ENCODE results near the gene ILDR1.
A peak's percentile ranks its signal among the peaks of the same experiment; 100 is the strongest.

ILDR1 gene

GRCh38 chr3:122019493-122019892 lies 2.6 kb downstream of the ILDR1 start:
- DNase-seq (ENCODE audit: low spot score) = no peak

- DNase-seq (ENCODE audit: low spot score) = no peak
These were observed 7.3 kb downstream of the ILDR1 start for GRCh38 chr3:122014741-122015140.

GRCh38 chr3:122013448-122013925 lies 8.6 kb downstream of the ILDR1 start:
- DNase-seq (ENCODE audit: low spot score) = no peak

DNA sequence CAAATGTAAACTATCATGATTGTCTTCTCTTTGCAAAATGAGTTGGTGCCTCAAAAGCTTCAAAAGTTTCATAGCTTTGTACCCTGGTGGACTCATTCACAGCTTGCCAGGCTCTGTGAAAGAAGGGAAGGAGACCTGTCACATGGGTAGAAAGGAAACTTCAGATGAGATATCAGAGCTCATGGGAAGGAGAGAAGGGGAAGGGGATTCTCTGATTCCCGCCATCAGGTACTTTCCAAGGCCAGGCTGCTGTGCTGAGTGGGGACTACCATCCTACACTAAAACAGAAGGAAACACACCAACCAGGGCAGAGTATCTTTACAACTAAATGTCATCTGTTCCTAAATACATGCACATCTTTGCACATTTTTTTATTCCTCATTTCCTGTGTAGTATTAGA lies 9.2 kb downstream of the ILDR1 start:
- no peak for DNase-seq (ENCODE audit: low spot score)

DNA sequence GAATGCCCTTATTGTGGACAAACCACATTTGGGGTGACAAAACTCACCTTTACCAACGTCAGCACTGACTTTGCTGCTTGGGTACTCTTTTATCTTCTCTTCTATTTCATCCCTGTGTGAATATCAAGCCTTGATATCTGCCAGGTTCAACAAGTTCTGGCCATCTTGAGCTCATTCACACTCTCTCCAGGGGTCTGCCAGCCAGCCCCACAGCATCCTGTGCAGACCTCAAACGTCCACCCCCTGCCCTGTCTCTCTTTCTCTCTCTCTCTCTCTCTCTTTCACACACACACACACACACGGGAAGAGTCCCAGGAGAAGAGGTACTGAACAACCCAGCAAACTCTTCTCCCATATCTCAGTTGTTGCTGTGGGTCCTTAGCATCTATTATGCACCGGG lies 10.7 kb downstream of the ILDR1 start:
- no peak for DNase-seq (ENCODE audit: low spot score)

GRCh38 chr3:122010506-122010905 lies 11.5 kb downstream of the ILDR1 start:
- DNase-seq (ENCODE audit: low spot score) = no peak

DNA sequence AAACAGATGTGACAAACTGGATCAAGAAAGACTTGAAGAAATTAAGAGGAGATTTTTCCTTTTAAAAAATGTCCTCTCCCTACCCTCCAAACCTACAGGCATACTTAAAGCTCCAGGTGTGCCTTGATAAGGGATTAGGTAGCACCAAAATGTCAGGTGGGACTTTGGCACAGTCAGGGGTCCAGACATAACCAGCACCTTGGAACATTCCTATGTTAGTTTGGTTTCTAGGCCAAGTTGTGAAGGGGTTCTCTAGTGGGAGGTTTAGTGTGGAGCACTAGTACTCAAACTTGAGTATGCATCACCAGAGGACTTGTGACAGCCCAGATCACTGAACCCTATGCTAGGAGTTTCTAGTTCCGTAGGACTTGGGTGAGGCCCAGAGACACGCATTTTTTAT lies 13.9 kb downstream of the ILDR1 start:
- DNase-seq (ENCODE audit: low spot score) = no peak

GRCh38 chr3:122006267-122006666 lies 15.8 kb downstream of the ILDR1 start:
- DNase-seq (ENCODE audit: low spot score) = no peak

DNA sequence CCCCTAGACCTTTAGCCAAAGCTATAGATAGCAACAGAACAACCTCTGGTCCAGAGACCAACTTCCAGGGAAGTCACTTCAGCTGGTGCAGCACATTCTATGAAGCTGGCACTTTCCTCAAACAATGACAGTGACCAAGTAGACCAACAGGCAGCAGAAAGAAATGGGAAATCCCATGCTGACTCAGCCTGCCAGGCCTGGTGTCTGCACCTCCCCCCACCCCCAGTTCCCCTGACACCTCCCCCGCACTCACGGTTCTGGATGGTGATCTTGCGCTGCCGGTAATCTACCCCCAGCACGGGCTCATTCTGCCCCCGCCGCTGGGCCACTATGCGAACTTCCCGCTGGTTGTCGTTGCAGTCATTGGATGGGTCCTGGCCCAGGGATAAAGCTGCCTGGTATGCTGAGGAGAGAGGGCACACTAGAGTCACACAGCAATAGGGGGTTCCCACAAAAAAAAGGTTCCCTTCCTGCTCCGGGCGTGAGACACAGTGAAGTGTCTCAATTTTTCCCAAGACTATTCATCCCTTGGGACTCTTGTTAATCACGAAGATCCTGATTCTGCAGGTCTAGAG lies 17.0 kb downstream of the ILDR1 start:
- no peak for DNase-seq (ENCODE audit: low spot score)

DNA sequence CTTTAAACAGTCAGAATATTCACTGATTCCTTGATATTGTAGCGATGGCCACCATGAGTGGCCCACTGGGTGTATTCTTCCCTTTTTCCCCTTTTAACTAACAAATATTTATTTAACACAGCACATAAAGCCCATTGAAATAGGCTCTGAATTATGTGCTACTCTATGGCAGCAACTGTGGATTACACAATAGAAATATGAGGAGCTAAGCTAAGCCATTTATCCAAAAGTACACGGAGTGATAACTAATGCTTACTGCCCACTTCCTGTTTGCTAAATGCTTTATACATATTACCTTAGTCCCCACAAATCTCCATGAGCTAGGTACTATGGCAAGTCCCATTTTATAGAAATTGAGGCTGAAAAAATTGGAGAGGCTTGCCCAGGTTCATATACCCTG lies 17.9 kb downstream of the ILDR1 start:
- no peak for DNase-seq (ENCODE audit: low spot score)

DNA sequence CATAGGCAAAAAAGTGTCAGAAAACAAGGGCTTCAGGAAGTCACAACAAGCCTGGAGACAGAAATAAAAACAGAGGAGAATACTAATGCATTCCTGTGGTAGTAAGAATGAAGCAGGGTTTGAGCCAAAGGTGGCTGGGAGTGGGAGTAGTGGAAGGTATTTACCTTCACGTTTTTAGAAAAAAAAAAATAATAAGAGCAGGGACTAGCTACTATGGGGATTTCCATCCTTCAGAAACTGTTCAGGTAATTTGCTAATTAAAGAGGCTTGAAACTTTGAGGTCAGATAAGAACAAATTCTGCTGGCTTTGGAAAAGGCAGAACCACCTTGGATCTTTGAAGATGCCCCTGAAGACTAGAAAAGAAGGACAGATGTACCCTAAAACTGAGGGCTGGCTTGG lies 18.4 kb downstream of the ILDR1 start:
- DNase-seq (ENCODE audit: low spot score) = no peak

DNA sequence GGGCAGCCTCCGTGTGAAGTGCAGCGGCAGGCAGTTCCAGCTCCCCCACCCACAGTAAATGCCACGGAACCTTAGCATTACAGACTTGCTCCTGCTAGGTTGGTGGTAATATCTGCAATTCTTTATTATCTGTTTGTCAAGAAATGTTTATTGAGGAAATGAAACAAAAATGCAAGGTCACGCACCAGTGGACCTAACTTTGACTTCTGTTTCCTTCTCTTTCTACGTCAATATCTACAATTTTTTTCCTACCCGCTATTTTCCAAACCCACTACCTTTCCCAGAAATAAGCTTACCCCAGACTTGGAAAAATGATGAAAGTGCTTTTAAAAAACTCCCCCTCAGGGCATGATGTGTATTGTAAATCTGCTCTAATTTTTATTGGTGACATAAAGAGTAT lies 18.9 kb downstream of the ILDR1 start:
- DNase-seq (ENCODE audit: low spot score) = no peak

DNA sequence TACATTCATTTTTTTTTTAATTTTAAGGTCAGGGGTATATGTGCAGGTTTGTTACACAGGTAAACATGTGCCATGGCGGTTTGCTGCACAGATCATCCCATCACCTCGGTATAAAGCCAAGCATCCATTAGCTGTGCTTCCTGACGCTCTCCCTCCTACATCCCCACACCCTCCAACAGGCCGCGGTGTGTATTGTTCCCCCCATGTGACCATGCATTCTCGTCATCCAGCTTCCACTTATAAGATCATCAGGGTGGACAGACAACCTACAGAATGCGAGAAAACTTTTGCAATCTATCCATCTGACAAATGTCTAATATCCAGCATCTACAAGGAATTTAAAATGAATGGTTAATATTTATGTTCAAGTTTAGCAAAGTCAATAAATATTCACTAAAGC lies 19.4 kb downstream of the ILDR1 start:
- DNase-seq (ENCODE audit: low spot score) = no peak

DNA sequence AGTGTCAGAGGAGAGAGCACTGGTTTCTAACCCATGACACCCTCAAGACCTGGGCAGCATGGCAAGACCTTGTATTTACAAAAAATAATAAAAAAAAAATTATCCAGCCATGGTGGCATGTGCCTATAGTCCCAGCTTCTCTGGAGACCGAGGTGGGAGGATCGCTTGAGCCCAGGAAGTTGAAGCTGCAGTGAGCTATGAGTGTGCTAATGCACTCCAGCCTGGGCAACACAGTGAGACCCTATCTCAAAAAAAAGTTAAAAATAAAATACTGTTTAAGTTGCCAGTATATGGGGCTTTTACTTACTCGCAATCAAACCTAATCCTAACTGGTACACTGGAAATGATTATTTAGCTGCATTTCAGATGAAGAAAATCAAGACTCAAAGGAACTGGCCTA lies 20.2 kb downstream of the ILDR1 start:
- DNase-seq (ENCODE audit: low spot score) = no peak

- DNase-seq (ENCODE audit: low spot score) = peak; percentile 6
These were observed 21.0 kb downstream of the ILDR1 start for GRCh38 chr3:122000936-122001605.

GRCh38 chr3:121999931-122000330 lies 22.1 kb downstream of the ILDR1 start:
- DNase-seq (ENCODE audit: low spot score) = no peak

- DNase-seq (ENCODE audit: low spot score) = no peak
These were observed 23.2 kb downstream of the ILDR1 start for GRCh38 chr3:121998611-121999473.

DNA sequence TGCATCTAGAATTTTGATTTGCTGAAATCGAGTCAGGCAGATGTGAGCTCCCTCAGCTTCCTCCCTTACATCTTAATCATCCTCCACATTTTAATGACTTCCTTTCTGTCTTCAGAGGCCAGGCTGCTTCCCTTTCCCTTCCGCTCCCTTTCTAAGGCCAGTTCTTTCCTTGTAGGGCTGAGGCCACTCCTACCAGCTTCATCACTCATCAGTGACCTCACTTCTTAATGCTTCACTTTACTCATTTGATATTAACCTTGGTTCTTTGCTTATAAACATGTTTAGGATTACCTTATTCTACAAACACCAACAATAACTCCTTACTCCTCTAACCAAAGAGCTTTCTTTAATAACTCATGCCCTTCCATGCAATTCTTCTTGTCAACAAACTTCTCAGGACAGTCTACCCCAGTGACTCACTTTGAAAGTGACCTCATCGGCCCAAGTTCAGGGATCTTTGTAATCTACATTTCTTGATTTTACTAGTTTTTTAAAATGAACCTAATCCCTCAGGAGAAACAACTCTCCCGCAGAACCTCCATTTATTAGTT lies 23.9 kb downstream of the ILDR1 start:
- DNase-seq (ENCODE audit: low spot score) = no peak

GRCh38 chr3:121997372-121997771 lies 24.7 kb downstream of the ILDR1 start:
- DNase-seq (ENCODE audit: low spot score) = no peak

DNA sequence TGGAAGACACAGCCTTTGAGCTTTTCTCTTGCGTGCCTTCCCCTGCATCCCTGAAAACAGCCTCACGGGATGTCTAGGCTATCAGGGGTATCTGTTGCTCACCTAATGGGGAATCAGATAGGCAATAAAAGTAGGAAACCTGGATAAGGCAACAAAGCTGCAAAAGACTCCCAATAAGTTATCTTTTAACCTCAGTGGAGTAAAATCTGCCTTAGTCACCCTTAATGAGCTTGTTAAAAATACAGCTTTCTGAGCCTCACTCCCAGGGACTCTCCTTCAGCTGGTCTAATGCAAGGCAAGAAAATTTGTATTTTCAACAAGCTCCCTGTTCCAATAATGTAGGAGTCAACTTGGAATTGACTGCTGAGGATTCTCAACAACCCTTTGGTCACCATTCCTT lies 25.6 kb downstream of the ILDR1 start:
- DNase-seq (ENCODE audit: low spot score) = no peak

GRCh38 chr3:121995161-121996137 lies 26.6 kb downstream of the ILDR1 start:
- peak; percentile 27 for DNase-seq (ENCODE audit: low spot score)
